HEK293 (cell line): ENCODE results near the gene FTO.

Experiments
- CTCF ChIA-PET: fragments of 350-600 bp; formaldehyde crosslinking; extraction: SDS; loops from one replicate; lab custom pipeline; 2021; ENCODE audit warnings: antibody characterized with exemption; lab: Yijun Ruan, JAX
- POLR2A ChIA-PET: fragments of 300-600 bp; formaldehyde crosslinking; extraction: SDS; loops from one replicate; lab custom pipeline; 2020; ENCODE audit warnings: antibody characterized with exemption, inconsistent platforms; lab: Yijun Ruan, JAX
- H3K27ac ChIP-seq: fragments of 200-500 bp; sonication (Bioruptor generic); 2 replicates; pipeline ENCODE4 v1.5.1; 2014; ENCODE audit warnings: low read depth, low read length, control low read depth, inconsistent platforms; ENCODE audit errors: extremely low read depth
- H3K36me3 ChIP-seq, 2 experiments: fragments of 200-500 bp in 1 of 2; sonication (Bioruptor generic) in 1 of 2; 1 replicate in 1 of 2; 2 replicates in 1 of 2; pipeline ENCODE4 v1.5.1; 2014 to 2017; ENCODE audit warnings: inconsistent platforms in 2 of 2, low read length in 2 of 2; ENCODE audit not compliant: control insufficient read depth in 2 of 2, insufficient read depth in 1 of 2
- H3K4me1 ChIP-seq: fragments of 200-500 bp; sonication (Bioruptor generic); 2 replicates; pipeline ENCODE4 v1.5.1; 2014; ENCODE audit warnings: mild to moderate bottlenecking, low read length, inconsistent platforms; ENCODE audit not compliant: control insufficient read depth, insufficient read depth
- H3K4me3 ChIP-seq: 2 replicates; pipeline ENCODE4 v1.5.1; 2011; ENCODE audit warnings: low read depth, mild to moderate bottlenecking, control low read depth, low read length, moderate library complexity
- H3K9me3 ChIP-seq: fragments of 200-500 bp; sonication (Bioruptor generic); 2 replicates; pipeline ENCODE4 v1.5.1; 2014; ENCODE audit warnings: low read depth, low read length, inconsistent platforms; ENCODE audit not compliant: control insufficient read depth, insufficient read depth
- HOXC10 ChIP-seq: sonication (generic); formaldehyde crosslinking; IDR thresholded peaks from 2 replicates; pipeline ENCODE4 v1.8.1; 2023; ENCODE audit warnings: mild to moderate bottlenecking, missing genetic modification reagents
- KLF1 ChIP-seq: fragments of 450-650 bp; formaldehyde crosslinking; IDR thresholded peaks from 2 replicates; pipeline ENCODE4 v1.5.1; 2016; ENCODE audit warnings: missing biosample characterization, missing genetic modification characterization
- PRDM10 ChIP-seq: fragments of 450-650 bp; formaldehyde crosslinking; IDR thresholded peaks from 2 replicates; pipeline ENCODE4 v1.5.1; 2016; ENCODE audit warnings: missing biosample characterization, missing genetic modification characterization
- REPIN1 ChIP-seq: fragments of 450-650 bp; formaldehyde crosslinking; IDR thresholded peaks from 2 replicates; pipeline ENCODE4 v1.5.1; 2017; ENCODE audit warnings: missing biosample characterization, missing genetic modification characterization, low read depth
- SETDB1 ChIP-seq: IDR thresholded peaks from one replicate; pipeline ENCODE4 v1.6.1; 2017; ENCODE audit warnings: mild to moderate bottlenecking, low read length, moderate library complexity, mixed read lengths; ENCODE audit not compliant: insufficient read length
- ZFP37 ChIP-seq: fragments of 450-650 bp; formaldehyde crosslinking; IDR thresholded peaks from 2 replicates; pipeline ENCODE4 v1.5.1; 2016; ENCODE audit warnings: missing biosample characterization, missing genetic modification characterization
- ZNF140 ChIP-seq: fragments of 450-650 bp; formaldehyde crosslinking; IDR thresholded peaks from 2 replicates; pipeline ENCODE4 v1.5.1; 2016; ENCODE audit warnings: missing biosample characterization, missing genetic modification characterization
- ZNF146 ChIP-seq: fragments of 450-650 bp; formaldehyde crosslinking; IDR thresholded peaks from 2 replicates; pipeline ENCODE4 v1.5.1; 2016; ENCODE audit warnings: missing biosample characterization, missing genetic modification characterization
- ZNF174 ChIP-seq: fragments of 450-650 bp; formaldehyde crosslinking; IDR thresholded peaks from 2 replicates; pipeline ENCODE4 v1.5.0; 2017; ENCODE audit warnings: missing biosample characterization, mild to moderate bottlenecking, missing genetic modification characterization
- ZNF19 ChIP-seq: fragments of 450-650 bp; formaldehyde crosslinking; IDR thresholded peaks from 2 replicates; pipeline ENCODE4; 2016; ENCODE audit warnings: missing biosample characterization, missing genetic modification characterization, low read depth
- ZNF2 ChIP-seq: fragments of 450-650 bp; formaldehyde crosslinking; IDR thresholded peaks from 2 replicates; pipeline ENCODE4 v1.5.1; 2016; ENCODE audit warnings: missing biosample characterization, missing genetic modification characterization
- ZNF211 ChIP-seq: fragments of 450-650 bp; formaldehyde crosslinking; IDR thresholded peaks from 2 replicates; pipeline ENCODE4 v1.5.1; 2016; ENCODE audit warnings: low read depth, missing biosample characterization, missing genetic modification characterization
- ZNF221 ChIP-seq: fragments of 450-650 bp; formaldehyde crosslinking; IDR thresholded peaks from 2 replicates; pipeline ENCODE4 v1.5.1; 2017; ENCODE audit warnings: missing biosample characterization, missing genetic modification characterization, borderline replicate concordance
- ZNF362 ChIP-seq: fragments of 450-650 bp; formaldehyde crosslinking; IDR thresholded peaks from 2 replicates; pipeline ENCODE4 v1.5.1; 2016; ENCODE audit warnings: missing biosample characterization, missing genetic modification characterization
- ZNF416 ChIP-seq: fragments of 450-650 bp; formaldehyde crosslinking; IDR thresholded peaks from 2 replicates; pipeline ENCODE4 v1.5.1; 2016; ENCODE audit warnings: missing biosample characterization, missing genetic modification characterization
- ZNF548 ChIP-seq: fragments of 450-650 bp; formaldehyde crosslinking; IDR thresholded peaks from 2 replicates; pipeline ENCODE4 v1.5.1; 2016; ENCODE audit warnings: missing biosample characterization, missing genetic modification characterization
- ZNF561 ChIP-seq: fragments of 450-650 bp; IDR thresholded peaks from 2 replicates; pipeline ENCODE4 v1.5.1; 2018; ENCODE audit warnings: missing biosample characterization, missing genetic modification characterization, borderline replicate concordance
- ZNF629 ChIP-seq: fragments of 450-650 bp; formaldehyde crosslinking; IDR thresholded peaks from 2 replicates; pipeline ENCODE4 v1.5.1; 2017; ENCODE audit warnings: missing biosample characterization, missing genetic modification characterization
- ZNF654 ChIP-seq: fragments of 450-650 bp; formaldehyde crosslinking; IDR thresholded peaks from 2 replicates; pipeline ENCODE4 v1.5.1; 2016; ENCODE audit warnings: low read depth, missing biosample characterization, missing genetic modification characterization
- ZNF670 ChIP-seq: fragments of 450-650 bp; formaldehyde crosslinking; IDR thresholded peaks from 2 replicates; pipeline ENCODE4 v1.5.1; 2016; ENCODE audit warnings: missing biosample characterization, missing genetic modification characterization, low read depth
- ZNF747 ChIP-seq: fragments of 450-650 bp; formaldehyde crosslinking; IDR thresholded peaks from 2 replicates; pipeline ENCODE4 v1.5.1; 2016; ENCODE audit warnings: missing biosample characterization, missing genetic modification characterization
- ZNF792 ChIP-seq: fragments of 450-650 bp; formaldehyde crosslinking; IDR thresholded peaks from 2 replicates; pipeline ENCODE4 v1.5.1; 2016; ENCODE audit warnings: missing biosample characterization, missing genetic modification characterization
- ZSCAN5A ChIP-seq: fragments of 450-650 bp; formaldehyde crosslinking; IDR thresholded peaks from 2 replicates; pipeline ENCODE4 v1.5.1; 2016; ENCODE audit warnings: missing biosample characterization, missing genetic modification characterization

The FTO gene

GRCh38 chr16:53692146-53692545, 11.8 kb upstream of the FTO start:
- Histone ChIP-seq H3K9me3 (no peaks in the 10 kb centered on the region), H3K36me3 (peaks cover 0 to 31% of the 10 kb centered on the region in 2 experiments; a peak in 2 of 3 replicates), H3K4me1 (no peaks in the 10 kb centered on the region), H3K27ac (no peak overlapping the region), H3K4me3 (no peak overlapping the region)
- POLR2A ChIA-PET, result no interaction called here
- CTCF ChIA-PET, result interaction anchor here (0.6 kb wide), 1 partner anchor 158 kb away, joined by 5 read pairs; no protein-coding TSS in a partner anchor
- TF ChIP-seq ZNF146 (tag by site-specific recombination) (no peak), ZNF140 (tag by site-specific recombination) (no peak), ZNF174 (tag by site-specific recombination) (no peak), KLF1 (no peak), ZNF548 (tag by site-specific recombination) (no peak), ZNF221 (tag by site-specific recombination) (no peak), ZNF654 (tag by site-specific recombination) (no peak), ZNF670 (tag by site-specific recombination) (no peak), ZSCAN5A (tag by site-specific recombination) (no peak), ZNF19 (tag by site-specific recombination) (no peak), ZNF362 (no peak), ZNF747 (tag by site-specific recombination) (no peak), ZNF629 (tag by site-specific recombination) (no peak), ZNF792 (tag by site-specific recombination) (no peak), HOXC10 (no peak), ZNF2 (no peak)

GRCh38 chr16:53693320-53693719, 10.6 kb upstream of the FTO start:
- Histone ChIP-seq H3K4me1 (no peaks in the 10 kb centered on the region), H3K36me3 (peaks cover 0 to 28% of the 10 kb centered on the region in 2 experiments; a peak in 2 of 3 replicates), H3K27ac (no peak overlapping the region), H3K9me3 (no peaks in the 10 kb centered on the region)
- CTCF ChIA-PET, result interaction anchor here (0.6 kb wide), 1 partner anchor 1250 kb away, joined by 3 read pairs; no protein-coding TSS in a partner anchor
- TF ChIP-seq ZNF416 (tag by site-specific recombination), result no peak
- TF ChIP-seq ZNF211 (tag by site-specific recombination), result no peak
- no peak for TF ChIP-seq SETDB1
- TF ChIP-seq REPIN1 (tag by site-specific recombination), result no peak
- TF ChIP-seq PRDM10 (tag by site-specific recombination), result no peak
- TF ChIP-seq ZFP37 (tag by site-specific recombination), result no peak
- TF ChIP-seq ZNF561 (tag by site-specific recombination), result no peak
- TF ChIP-seq, all 188 proteins: peak for 0
- POLR2A ChIA-PET, result no interaction called here
- no peak overlapping the region for H3K4me3 ChIP-seq
